Embryonic facial prominence (tissue), 1 donor: ENCODE measurements around the gene BBS7.
A peak's percentile ranks its signal among the peaks of the same experiment; 100 is the strongest.

Experiments used
- DNase-seq: peaks from one replicate; pipeline ENCODE4 v3.0.0-alpha.2; 2016; ENCODE audit errors: extremely low spot score

The BBS7 gene

DNA sequence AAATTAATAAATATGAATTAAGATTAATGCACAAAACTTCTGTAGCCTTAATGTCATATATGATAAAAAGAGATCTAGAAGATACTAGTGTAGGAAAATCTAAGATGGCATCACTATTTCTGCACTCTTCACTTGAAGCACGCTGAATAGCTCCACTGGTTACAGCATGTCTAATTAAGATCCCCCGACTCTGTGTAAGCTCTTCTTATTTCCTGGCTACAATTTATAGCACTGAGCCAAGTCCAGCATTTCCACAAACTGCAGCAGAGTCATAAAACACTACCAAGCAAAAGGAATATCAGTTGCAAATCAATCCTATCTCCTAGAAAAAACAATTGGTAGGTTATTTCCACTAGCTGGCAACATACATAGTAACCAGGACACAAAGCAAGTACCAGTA is 45.3 kb downstream of the BBS7 start:
- no peak for DNase-seq

DNA sequence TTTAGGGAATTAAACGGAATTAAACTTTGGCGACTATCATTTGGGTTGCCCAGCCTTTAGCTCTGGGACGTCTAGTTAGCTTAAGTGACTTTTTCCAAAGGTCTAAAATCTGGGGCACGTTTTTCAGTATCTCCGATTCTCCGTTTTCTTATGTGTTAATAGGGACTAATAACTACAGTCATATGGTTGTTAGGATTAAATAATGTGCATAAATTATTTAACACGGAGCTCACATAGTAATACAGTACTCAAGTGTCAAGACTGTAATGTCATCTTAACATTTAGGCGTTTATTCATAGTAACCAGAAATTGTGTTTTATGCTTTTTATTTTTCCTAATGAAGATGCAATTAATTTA is 46.1 kb downstream of the BBS7 start:
- no peak for DNase-seq

DNA sequence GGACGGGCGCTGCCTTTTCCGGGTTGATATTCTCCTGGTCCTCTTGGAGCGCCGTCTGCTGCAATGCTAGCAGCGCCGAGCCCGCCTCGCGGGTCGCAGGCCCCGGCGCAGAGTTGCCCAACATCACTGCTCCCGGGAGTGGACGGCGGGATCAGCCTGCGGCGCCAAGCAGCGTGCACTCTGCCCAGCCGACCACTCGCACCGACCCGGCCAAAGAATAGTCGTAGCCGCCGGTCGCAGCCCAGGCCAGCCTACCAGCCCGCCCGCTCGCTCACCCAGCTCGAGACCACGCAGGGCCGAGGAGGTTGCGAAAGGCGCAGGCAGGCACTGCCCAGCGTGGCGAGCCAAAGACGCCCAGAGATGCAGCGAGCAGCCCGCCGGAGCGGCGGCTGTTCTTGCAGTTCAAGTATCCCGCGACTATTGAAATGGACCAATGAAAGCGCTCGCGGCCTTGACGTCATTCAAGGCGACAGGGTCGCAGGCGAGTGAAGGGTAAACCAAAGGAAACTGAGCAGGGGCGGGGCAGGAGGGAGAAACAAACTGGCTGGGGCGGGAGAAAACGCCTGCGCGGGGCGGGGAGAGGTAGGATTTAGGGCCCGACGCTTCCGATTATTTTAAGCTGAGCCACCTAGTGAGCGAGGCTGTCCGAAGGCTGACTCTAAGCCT is 46.6 kb downstream of the BBS7 start, which contains the start of gene CCNA2:
CCNA2 (minus strand) TSS at position 379 of the 666 bp plus-strand sequence; CDS start at position 124, 255 bp downstream.
- peak; percentile 91 for DNase-seq

DNA sequence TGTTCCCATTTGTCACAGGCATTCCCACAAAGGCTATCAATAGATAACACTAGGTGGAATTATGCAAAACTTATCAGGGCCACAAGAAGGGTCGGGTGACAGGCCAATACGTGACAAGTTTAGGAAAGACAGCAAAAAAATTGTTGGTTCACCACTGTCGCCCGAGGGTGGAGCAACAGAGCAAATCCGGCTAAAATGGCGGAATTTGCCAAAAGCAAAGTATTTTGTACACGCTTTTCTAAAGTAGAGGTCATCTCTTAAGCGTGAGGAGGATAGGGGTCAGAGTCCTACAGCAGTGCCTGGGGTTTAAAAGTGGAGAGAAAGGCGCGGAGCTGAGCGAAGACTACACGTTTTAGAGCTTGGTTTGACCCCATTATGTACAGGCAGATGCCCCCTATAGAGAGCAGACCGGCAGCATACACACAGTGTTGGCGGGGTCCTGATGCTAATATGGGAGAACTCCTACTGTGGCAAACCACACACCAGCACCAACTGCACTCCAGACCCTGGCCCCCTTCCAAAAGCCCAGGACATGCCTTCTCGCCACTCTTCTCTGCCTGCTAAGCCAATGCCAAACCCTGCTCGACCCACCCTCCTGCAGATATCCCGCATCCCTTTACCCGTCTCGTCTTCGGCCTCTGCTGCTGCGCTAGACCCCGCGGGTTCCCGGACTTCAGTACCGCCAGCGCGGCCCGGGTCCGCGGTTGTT is 47.3 kb downstream of the BBS7 start:
- no peak for DNase-seq

DNA sequence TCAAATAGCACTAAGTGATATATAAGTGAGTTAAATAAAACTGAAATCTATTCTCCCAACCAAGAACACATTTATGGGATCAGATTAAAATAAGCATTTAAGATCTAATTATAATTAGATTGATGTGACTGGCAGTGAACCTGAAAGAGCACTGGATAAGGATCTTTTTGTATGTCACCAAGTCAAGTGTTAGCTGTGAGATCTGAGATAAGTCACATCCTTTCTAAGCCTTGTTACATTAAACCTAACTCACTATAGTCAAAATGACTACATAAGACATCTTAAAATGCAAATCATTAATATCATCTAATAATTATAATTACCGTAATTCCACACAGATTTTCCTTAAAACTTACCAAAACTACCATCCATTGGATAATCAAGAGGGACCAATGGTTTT is 48.2 kb downstream of the BBS7 start:
- no peak for DNase-seq

DNA sequence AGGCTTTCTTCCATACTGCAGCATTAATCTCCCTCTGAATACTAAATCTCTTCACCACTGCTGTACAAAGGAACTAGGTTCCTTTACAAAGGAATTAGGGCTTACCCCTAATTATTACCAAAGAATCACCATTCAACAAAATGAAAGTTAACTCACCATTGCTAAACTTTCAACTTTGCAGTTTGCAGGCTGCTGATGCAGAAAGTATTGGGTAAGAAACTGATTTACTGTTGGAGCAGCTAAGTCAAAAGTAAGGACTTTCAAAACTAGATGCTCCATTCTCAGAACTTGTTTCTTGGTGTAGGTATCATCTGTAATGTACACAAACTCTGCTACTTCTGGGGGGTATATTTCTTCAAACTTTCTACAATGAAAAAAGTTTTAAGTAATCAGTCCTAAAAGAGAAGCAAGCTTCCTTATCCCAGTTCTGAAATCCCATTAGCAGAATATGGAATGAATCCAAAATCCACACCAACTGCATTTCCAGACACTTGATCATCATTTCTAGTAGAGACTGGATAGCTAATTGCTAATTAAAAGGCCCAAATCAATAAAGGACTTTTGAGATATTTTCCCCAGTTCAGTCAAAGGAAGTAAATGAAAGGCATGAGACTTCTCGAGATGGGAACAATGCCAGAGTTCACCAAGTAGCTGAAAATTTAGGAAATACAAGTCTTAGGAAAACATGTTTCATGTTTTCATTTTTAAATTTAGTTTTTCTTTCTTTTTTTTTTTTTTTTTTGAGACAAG is 50.9 kb downstream of the BBS7 start:
- DNase-seq = no peak

DNA sequence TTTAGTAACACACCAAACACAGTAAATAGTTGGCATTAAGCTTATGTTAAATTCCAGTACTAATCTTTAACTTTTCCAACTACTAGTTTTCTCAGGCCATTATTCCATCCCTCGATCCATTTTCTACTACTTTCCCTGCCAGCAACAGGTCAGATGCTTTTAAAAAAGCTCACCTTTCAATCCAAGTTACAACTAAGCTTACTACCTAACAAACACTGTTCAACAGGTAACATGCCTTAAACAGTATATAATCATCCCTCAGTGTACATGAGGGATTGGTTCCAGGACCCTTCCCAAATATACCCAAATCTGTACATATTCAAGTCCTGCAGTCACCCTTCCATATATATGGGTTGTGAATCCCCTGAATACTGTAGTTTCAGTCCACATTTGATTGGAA is 52.1 kb downstream of the BBS7 start:
- no peak for DNase-seq

DNA sequence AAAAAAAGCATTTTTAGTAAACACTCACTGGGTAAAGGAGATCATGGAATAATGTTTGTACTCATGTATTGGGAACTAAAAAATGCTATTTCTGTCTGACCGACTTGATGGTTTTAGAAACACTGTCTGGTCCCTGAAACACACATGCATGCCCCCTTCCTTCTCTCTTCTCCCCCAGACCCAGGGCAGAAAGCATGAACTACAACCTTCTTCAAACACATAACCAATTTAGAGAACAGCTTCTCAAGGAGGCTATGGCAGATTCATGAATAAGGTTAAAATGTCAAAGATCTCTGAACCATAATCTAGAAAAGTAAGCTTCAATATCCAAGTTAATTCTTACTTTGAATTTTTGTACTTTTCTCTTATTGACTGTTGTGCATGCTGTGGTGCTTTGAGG is 52.6 kb downstream of the BBS7 start:
- no peak for DNase-seq

DNA sequence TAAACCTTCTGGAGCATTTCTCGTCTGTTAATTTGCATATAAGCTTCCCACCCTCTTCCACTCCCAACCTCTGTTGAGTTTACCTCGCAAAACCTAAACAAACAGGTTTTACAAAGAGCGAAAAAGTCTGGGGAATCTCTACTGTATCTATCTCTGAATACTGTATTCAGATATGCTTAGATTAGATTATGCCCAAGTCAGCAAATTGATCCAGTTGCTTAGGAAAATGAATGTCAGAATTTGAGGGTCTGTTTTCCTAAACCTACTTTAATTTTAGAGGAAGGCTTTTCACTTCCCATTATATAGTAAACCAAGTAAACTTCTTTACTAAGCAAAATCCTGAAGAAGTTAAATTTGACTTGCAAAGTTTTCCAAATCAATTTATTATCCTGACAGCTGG is 53.3 kb downstream of the BBS7 start:
- DNase-seq = no peak

DNA sequence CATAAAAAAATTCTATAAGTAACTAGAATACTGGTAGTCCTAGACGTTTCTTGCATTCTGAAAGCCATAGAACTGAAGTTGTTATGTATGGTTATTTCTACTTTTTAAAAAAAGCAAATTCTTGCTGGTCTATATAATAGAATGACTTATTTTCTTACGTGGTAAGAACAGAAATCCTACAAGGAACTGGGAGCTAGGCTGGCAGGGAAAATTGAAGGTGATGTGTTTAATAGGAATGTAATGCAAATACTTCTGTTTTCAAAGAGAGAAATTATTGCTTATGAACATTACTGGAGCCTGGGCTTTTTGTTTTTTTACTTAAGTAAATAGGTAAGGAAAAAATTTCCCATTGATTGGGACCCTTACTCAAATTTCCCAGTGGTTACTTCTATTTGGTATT is 55.5 kb downstream of the BBS7 start:
- DNase-seq = no peak

DNA sequence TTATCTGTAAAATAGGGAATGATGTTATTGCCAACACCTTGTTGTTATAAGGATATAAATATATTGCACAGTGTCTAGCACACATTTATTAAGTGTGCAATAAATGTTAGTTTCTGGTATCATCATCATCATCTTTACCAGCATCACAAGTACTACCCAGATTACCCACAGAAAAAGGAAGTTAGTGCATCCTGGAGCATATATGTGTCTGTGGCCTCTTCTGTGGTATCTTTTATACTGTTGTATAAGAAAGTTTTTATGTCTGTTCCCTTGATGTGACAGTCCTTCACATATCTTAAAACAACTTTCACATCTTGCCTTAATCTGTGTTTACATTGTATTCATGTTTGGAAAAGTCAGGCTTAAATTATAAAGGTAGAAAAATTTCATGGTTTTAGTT is 59.2 kb downstream of the BBS7 start:
- no peak for DNase-seq

DNA sequence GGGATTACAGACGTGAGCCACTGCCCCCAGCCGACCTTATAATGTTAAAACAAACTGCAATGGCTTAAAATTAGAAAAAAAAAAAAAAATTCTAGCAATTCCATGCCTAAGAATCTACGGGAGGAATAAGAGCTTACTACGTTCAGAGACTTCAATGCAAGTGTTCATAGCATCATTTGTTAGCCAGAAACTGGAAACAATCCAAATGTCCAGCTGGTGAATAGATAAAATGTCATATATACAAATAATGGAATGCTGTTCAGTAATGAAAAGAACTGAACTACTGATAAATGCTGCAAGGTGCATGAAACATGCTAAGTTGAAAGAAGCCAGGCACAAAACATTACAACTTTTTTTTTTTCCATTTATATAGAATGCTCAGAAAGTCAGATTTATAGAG is 63.9 kb downstream of the BBS7 start:
- DNase-seq = no peak

DNA sequence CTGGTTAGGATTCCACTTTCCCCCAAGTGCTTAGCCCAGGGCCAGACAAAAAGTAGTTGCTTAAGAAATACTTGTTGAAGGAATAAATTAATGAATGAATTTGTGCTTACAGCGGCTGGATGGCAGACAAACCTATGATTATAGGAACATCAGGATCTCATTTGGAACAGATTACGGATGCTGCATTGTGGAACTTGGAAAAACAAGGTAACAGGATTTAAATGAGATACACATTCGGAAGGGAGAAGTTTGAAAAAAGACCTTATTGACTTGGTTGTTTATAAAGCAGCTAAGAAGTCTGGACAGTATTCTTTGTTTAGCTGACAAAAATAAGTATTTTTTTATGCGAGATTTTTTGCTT is 68.6 kb downstream of the BBS7 start:
- no peak for DNase-seq

DNA sequence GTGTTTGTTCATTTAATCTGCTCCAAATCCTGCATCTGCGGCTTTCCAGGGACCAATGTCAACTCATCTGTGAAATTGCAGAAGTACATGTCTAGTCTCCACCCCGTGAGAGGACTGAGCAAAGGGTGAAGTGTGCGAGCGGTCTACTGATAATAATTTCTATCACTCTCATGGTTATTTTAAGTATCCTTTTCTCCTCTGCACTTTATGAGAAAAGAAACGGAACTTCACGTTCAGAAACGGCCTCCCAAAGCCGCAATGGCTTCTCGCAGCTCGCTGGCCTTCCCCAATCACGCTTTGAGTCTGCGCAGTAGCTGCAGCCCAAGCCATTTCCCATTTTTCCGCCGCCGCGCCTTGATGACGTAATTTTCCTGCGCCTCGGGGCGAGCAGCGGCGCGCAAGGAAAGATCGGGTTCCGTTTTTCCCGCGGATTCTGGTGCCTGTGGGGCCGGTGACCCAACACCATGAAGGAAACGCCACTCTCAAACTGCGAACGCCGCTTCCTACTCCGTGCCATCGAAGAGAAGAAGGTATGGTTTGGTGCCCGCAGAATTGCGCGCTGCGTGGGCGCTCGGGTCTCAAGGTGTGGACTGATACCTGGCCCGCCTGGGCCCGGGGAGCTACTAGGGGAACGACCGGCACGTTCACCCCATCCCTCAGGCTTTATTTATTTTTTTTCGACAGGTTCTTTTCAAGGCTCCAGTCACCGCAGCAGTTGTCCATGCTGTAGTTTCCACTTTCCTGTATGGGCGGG is 69.1 kb downstream of the BBS7 start, which contains the start of gene EXOSC9:
EXOSC9 (plus strand) TSS at position 363 of the 754 bp plus-strand sequence; CDS start at position 465, 102 bp downstream.
- DNase-seq = peak; percentile 86

DNA sequence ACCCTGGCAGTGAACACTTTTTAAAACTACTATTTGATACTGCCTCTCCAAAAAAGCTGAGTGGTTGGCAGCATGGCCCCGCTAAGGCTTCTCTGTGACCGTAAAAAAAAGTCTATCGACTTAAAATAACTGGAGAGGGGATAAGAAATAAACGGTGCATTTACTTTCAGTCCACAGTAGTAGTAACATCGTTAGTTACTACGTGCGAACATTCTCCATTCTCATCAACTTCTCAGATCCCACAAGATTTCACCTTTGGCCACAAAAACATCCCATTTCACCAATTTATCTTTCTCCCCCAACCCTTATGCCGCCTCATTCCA is 69.7 kb downstream of the BBS7 start:
- DNase-seq = no peak

DNA sequence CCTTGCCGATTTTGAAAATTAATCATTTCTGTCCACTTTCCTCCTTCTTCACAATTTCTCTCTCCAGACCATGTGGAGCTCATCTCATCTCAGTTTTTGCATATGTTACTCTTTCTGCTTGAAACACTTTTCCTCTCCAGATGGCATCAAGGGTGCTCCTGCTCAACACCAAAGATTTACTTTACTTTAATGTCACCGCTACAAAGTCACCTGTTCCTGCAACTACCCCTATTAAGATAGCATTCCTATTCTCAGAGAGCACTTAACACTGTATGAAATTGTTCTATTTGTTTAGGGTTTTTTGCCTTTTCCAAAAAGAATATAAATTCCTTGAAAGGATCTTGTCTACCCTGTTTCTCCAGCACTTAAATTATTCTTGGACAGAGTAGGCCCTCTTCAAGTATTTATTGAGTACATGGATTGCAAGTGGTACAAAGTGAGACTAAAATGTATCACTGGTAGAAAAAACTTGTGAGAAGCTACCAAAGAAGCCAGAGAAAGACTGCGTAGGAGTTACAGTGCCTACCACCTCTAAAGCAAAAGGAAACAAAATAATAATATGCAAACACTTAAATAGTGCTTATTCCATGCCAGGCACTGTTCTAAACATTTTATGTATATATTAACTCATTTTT is 70.3 kb downstream of the BBS7 start:
- no peak for DNase-seq

DNA sequence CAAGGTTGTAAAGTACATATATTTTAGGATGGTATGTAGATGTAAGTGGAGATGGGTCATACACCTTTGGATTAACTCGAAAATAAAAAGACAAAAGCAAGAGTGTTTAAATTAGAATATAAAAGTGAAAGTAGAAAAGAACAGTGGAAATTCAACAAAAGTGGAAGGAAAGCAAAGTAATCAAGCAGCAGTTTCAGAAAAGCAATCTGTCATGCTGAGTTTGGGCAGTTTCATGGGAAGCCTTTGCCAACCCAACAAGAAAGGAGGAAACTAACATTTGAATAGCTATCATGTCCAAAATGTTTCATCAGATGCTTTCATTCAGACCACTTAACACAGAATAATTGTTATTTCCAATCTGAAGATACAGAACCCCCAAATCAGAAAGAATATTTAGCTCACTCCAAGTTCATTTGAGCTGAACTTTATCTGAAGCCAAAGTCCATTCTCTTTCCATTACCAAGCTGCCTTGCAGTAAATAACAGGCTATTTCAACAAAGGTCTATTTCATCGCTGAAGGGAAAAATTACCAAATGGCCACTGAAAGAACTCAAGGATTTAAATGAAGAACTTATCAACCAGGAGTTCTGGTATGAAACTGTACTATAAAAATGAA is 71.0 kb downstream of the BBS7 start:
- DNase-seq = no peak

DNA sequence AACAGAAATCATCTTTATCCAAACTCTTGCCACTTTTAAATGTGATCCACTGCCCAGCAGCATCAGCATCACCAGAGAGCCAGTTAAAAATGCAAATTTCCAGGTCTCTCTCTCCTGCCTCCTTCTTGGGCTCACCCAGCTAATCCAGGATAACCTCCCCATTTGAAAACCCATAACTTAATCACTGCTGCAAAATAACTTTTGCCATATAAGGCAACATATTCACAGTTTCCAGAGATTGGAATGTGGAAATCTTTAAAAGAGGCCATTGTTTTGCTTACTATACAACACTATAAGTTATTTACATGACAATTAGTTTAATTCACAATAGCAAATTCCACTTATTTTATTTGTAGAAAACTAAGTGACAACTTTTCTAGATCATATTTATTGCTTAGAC is 74.0 kb downstream of the BBS7 start:
- DNase-seq = no peak

DNA sequence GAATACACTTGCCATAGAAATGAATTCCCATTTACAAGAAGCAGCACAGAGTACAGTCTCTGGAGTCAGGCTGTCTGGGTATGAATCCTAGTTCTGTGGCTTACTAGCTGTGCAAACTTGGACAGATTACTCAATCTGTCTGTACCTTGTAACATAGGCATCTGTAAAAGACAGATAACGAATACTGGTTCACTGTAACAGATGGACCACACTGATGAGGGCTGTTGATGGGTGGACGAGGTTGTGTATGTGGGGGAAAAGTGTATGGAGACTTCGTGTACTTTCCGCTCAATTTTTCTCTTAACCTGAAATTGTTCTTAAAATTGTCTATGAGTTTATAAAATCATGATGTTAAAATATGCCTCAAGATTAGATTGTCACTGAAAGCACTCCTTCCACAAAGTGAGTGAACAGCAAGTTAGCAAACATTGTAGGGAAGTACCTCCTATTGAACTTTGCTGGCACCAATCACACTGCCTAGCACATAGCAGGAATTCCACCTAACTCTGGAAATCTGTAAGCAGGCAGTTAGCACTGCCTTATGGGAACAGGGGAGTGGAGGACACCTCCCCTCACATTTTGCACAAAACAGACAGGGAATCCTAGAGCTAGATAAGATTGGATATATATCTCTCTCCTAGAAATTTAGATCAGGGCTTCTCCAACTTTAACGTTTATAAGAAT is 75.6 kb downstream of the BBS7 start:
- no peak for DNase-seq

DNA sequence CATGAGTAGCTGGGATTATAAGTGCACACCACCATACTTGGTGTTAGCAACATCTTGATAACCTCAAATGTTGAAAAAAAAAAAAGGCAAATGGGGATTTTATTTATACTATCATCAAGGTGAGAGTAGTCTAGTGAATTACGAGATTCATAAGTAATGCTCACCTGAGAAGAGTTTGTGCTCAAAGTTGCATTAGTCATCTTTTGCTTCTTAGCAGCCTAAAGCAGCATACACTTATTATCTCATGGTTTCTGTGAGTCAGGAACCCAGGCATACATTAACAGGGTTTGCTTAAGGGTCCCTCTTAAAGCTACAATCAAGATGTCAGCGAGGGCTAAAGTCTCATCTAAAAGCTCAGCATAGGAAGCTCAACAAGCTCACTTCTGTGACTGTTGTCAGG is 77.3 kb downstream of the BBS7 start:
- DNase-seq = no peak

DNA sequence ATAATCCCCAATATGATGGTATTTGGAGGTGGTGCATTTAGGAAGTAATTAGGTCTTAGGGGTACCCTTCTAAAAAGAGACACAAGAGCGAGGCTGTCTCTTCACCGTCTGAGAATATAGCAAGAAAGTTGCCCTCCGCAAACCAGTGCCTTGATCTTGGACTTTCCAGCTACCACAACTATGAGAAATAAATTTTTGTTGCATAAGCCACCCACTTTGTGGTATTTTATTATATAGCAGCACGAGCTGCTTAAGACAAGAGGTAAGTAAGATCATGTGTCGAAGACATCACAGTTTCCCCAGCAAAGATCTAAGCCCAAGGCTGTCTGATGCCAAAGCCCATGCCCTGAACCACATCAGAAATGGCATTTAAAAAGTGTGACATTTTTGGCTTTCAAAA is 78.8 kb downstream of the BBS7 start:
- DNase-seq = no peak
